IPS DF 19.7 (cell line): ENCODE data around the gene POLR1B.
"Not testable (repeated sequence)": the region's sequence is repeated elsewhere in the genome, so short reads cannot be mapped to it uniquely, and the experiment has no call there.

Experiments used
- DNase-seq: peaks from one replicate; pipeline ENCODE4 v3.0.0-alpha.2; 2013; ENCODE audit warnings: low read depth, low spot score

Gene POLR1B

DNA sequence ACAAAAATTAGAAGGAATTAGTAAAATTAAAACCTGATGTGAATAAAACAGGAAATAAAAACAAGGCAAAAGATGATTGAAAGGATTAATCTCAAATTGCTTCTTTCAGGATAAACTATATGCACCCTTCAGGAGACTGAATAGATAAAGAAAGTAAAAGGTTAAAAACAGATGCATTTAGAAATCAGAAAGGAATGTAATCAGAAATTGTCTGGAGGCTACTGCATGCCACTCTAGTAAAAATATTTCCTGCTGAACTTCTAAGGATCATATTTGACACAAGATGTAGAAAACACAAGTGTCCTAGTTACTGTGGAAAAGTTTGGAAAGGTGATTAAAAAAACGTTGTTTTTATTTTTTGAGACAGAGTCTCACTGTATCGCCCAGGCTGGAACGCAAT is 58.4 kb downstream of the POLR1B start:
- no peak for DNase-seq

DNA sequence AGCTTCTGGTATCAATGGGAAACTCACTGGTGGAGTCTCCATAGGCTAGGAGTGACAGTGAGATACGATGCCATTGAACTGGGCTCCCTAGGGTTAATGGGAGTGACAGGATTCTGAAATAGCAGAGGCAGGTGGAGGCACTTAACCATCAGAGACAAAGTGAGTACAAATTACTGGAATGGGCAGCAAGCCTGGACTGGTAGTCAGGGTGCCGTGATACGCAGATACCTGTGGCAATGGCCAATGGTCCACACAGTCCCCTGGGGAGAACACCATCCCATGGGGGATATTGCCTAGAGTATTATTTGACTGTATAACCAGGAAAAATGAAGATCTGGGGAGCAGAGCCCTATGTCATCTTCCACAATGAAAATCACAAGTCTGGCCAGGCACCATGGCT is 59.5 kb downstream of the POLR1B start:
- DNase-seq = no peak

GRCh38 chr2:112602917-112603316 is 60.7 kb downstream of the POLR1B start:
- no peak for DNase-seq

- no peak for DNase-seq
Measured at GRCh38 chr2:112603731-112604130, 61.5 kb downstream of the POLR1B start.

- no peak for DNase-seq
Measured at GRCh38 chr2:112604952-112605351, 62.7 kb downstream of the POLR1B start.

DNA sequence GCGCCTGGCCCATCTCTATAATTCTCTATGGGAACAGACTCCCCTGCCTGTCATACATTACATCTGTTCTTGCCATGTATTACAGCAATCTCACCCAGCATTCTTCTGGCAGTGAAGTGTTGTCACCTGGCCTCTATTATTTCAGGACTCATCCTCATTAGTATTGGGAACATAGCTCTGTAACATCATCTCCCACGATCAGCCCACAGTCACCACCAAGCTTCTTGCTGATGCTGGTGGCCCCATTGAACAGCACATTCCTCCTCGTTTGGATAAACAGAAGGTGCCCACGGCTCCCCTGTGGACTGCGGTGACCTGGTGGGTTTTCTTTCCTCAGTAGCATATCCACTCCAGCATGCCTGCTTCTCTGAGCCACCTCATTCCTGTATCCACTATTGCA is 63.7 kb downstream of the POLR1B start:
- DNase-seq = no peak

- no peak for DNase-seq
Measured at GRCh38 chr2:112606547-112606946, 64.3 kb downstream of the POLR1B start.

DNA sequence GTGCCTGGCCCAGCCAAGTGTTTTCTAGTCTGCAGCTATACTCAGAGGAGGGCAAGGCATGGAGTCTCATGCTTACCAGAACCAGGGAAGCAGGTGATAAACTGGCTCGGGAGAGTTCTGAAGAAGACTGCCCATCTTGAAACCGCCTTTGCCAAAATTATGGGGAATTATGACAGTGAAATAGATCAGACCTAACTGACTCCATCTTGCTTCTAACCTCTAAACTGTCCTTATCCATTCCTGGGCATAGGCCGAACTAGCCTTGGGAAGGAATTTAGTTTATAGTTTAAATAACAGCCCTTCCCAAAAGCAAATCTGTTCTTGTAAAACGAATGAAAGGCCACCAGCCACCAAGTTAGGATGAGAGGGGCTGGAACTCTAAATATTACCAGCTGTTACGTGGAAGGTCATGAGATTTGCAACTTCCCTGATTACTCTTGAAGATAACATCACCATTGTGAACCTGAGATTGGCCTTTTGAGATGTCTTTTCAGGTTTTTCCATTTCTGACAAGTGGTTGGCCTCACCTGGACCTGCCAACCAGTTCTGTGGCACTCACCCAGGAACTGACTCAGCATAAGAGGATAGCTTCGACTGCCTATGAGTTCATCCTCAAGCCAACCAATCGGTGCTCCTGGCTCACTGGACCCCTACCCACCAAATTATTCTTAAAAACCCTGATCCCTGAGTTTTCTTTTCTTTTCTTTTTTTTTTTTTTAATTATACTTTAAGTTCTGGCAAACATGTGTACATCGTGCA is 65.6 kb downstream of the POLR1B start:
- no peak for DNase-seq

DNA sequence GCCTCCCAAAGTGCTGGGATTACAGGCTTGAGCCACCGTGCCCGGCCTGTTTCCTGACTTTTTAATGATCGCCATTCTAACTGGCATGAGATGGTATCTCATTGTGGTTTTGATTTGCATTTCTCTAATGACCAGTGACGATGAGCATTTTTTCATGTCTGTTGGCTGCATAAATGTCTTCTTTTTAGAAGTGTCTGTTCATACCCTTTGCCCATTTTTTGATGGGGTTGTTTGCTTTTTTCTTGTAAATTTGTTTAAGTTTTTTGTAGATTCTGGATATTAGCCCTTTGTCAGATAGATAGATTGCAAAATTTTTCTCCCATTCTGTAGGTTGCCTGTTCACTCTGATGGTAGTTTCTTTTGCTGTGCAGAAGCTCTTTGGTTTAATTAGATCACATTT is 67.1 kb downstream of the POLR1B start:
- DNase-seq = not testable (repeated sequence)

GRCh38 chr2:112612283-112612682 is 70.0 kb downstream of the POLR1B start:
- not testable (repeated sequence) for DNase-seq

DNA sequence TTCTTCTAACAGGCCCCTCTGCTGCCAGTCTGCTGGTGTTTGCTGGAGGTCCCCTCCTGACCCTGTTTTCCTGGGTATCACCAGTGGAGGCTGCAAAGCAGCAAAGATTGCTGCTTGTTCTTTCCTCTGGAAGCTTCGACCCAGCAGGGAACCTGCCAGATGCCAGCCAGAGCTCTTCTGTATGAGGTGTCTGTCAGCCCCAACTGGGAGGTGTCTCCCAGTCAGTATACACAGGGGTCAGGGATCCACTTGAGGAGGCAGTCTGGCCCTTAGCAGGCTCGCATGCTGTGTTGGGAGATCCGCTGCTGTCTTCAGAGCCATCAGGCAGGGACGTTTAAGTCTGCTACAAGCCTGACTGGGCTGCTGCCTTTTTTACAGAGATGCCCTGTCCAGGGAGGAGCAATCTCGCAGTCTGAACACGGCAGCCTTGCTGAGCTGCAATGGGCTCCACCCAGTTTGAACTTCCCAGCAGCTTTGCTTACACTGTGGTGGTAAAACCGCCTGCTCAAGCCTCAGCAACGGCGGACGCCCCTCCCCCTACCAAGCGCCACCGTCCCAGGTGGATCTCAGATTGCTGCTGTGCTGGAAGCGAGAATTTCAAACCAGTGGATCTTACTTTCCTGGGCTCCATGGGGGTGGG is 72.1 kb downstream of the POLR1B start:
- no peak for DNase-seq

GRCh38 chr2:112615051-112615450 is 72.8 kb downstream of the POLR1B start:
- DNase-seq = no peak

- DNase-seq = not testable (repeated sequence)
Measured at GRCh38 chr2:112615798-112616197, 73.5 kb downstream of the POLR1B start.

- DNase-seq = no peak
Measured at GRCh38 chr2:112618383-112618782, 76.1 kb downstream of the POLR1B start.

DNA sequence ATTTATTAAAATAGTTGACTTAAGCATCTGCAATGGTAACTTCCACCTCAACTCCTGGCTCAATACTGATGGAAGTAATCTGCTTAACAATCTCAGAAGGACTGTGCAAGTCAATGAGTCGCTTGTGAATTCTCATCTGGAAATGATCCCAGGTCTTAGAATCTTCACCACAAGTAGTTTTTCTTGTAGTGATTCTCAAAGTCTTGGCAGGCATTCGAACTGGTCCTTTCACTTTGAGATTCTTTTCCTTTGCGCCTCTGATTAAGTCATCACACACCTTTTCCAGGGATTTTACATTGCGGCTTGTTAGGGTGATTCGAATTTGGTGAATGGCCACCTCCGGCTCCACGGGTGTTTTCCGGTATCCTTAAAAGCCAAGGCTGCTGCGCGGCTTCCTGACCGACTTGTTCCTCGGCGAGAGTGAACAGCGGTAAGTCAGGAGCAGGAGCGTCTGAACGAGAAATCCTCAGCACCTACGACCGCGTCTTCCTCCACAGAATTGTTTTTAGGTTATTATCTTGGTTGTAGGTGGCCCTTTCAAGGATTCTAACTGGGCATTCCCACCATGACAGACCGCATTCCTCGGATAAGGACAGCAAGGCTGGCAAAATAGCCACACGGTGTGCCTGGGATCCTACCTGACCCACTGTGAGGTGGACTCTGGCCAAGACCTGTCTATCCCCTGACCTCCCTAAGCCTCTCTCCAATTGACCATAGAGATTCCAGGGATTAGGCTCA is 79.7 kb downstream of the POLR1B start:
- no peak for DNase-seq

GRCh38 chr2:112622528-112622849 is 80.2 kb downstream of the POLR1B start:
- no peak for DNase-seq

GRCh38 chr2:112623913-112624777 is 81.9 kb downstream of the POLR1B start:
- DNase-seq = no peak

- DNase-seq = no peak
Measured at GRCh38 chr2:112625474-112626114, 83.3 kb downstream of the POLR1B start.

GRCh38 chr2:112626604-112627059 is 84.4 kb downstream of the POLR1B start:
- no peak for DNase-seq
